Choroid plexus epithelial cell (primary cell): ENCODE results near the gene GRID2IP.

Experiments
- DNase-seq: peaks from one replicate; pipeline ENCODE4 v3.0.0-alpha.2; 2010; ENCODE audit warnings: low read depth
- H3K4me3 ChIP-seq: 2 replicates; pipeline ENCODE4 v1.5.1; 2011; ENCODE audit warnings: low read depth, mild to moderate bottlenecking, control low read depth, low read length, moderate library complexity
- CTCF ChIP-seq: conservative IDR thresholded peaks from 2 replicates; pipeline ENCODE4 v1.5.1; 2011; ENCODE audit warnings: low read depth, mild to moderate bottlenecking, control low read depth, inconsistent platforms, low read length, moderate library complexity

The GRID2IP gene

GRCh38 chr7:6556196-6556595 lies 4.9 kb upstream of the GRID2IP start:
- DNase-seq = no peak
- H3K4me3 ChIP-seq = no peak overlapping the region
- peak; percentile 9 for TF ChIP-seq CTCF

- TF ChIP-seq CTCF = no peak
- no peak overlapping the region for H3K4me3 ChIP-seq
- no peak for DNase-seq
Observed at GRCh38 chr7:6554848-6555247, 3.6 kb upstream of the GRID2IP start.

DNA sequence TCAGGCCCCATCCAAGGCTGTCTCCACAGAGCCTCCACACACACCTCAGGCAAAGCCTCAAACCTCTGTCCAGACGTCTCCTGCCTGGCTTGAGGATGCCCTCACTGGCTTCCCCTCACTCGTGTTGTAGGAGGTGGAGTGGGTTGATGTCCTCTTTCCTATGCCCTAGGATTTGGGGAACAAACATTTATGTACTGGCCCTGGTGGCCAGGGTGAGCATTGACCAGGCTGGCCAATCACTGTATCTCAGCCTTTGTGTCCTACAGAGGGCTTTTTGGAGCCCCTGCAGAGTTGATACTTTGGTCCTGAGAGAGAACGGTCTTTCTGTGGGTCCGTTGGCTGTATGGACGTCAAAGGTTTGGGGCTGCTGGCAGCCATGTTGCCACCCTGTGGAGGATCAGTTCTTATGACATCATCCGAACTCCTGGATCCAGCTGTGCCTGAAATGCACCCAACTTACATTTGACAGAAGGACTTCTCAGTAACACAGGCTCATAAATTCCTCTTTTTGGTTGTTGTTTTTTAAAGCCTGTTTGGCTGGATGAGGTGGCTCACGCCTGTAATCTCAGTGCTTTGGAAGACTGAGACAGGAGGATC lies 2.3 kb upstream of the GRID2IP start:
- peak; percentile 14 for TF ChIP-seq CTCF
- DNase-seq = no peak
- no peak overlapping the region for H3K4me3 ChIP-seq

- H3K4me3 ChIP-seq = no peak overlapping the region
- DNase-seq = no peak
- no peak for TF ChIP-seq CTCF
Observed at GRCh38 chr7:6547400-6547799, 3.9 kb downstream of the GRID2IP start.

- H3K4me3 ChIP-seq = no peak overlapping the region
- no peak for DNase-seq
- no peak for TF ChIP-seq CTCF
Observed at GRCh38 chr7:6546498-6547251, 4.6 kb downstream of the GRID2IP start.

- no peak overlapping the region for H3K4me3 ChIP-seq
- TF ChIP-seq CTCF = no peak
- DNase-seq = no peak
Observed at GRCh38 chr7:6545398-6546126, 5.7 kb downstream of the GRID2IP start.
